NCI-H82 treated with DMSO at 0.1 percent for 48 hours (cell line): ENCODE measurements around the gene PPCDC.

Experiments used
- DNase-seq: peaks from one replicate; lab custom pipeline; 2025; ENCODE audit not compliant: unreplicated experiment; lab: John Stamatoyannopoulos, UW

Gene PPCDC

GRCh38 chr15:75023181-75023871, at the start of gene PPCDC:
PPCDC (plus strand) TSS chr15:75023590; CDS start chr15:75028319, 4,729 bp downstream.
- DNase-seq: peak; percentile 87

- no peak for DNase-seq
Observed at GRCh38 chr15:74976159-74976558, 47.2 kb upstream of the PPCDC start.

GRCh38 chr15:74977599-74977998, 45.8 kb upstream of the PPCDC start:
- DNase-seq: peak; percentile 19

- no peak for DNase-seq
Observed at GRCh38 chr15:74978077-74978476, 45.3 kb upstream of the PPCDC start.

GRCh38 chr15:74978503-74978902, 44.9 kb upstream of the PPCDC start:
- no peak for DNase-seq

- no peak for DNase-seq
Observed at GRCh38 chr15:74982183-74982582, 41.2 kb upstream of the PPCDC start.

- DNase-seq: no peak
Observed at GRCh38 chr15:74983725-74984231, 39.6 kb upstream of the PPCDC start.

GRCh38 chr15:74988007-74988800, 35.2 kb upstream of the PPCDC start:
- DNase-seq: peak; percentile 6

- no peak for DNase-seq
Observed at GRCh38 chr15:74989527-74989926, 33.9 kb upstream of the PPCDC start.

- DNase-seq: no peak
Observed at GRCh38 chr15:74992619-74993018, 30.8 kb upstream of the PPCDC start.

- DNase-seq: no peak
Observed at GRCh38 chr15:74994236-74994635, 29.2 kb upstream of the PPCDC start.

GRCh38 chr15:74994685-74995084, 28.7 kb upstream of the PPCDC start:
- no peak for DNase-seq

- peak; percentile 85 for DNase-seq
Observed at GRCh38 chr15:74995182-74995778, 28.1 kb upstream of the PPCDC start, which contains the start of gene SCAMP5. SCAMP5 (plus strand) TSS chr15:74995563; CDS start chr15:75011840, 16,277 bp downstream.

GRCh38 chr15:74995779-74996765, 27.3 kb upstream of the PPCDC start:
- DNase-seq: peak; percentile 77

GRCh38 chr15:74997141-74997540, 26.2 kb upstream of the PPCDC start:
- peak; percentile 90 for DNase-seq

GRCh38 chr15:74997543-74997942, 25.8 kb upstream of the PPCDC start:
- no peak for DNase-seq

GRCh38 chr15:75001310-75001709, 22.1 kb upstream of the PPCDC start:
- DNase-seq: no peak

- no peak for DNase-seq
Observed at GRCh38 chr15:75002398-75002797, 21.0 kb upstream of the PPCDC start.

GRCh38 chr15:75007216-75007615, 16.2 kb upstream of the PPCDC start:
- DNase-seq: no peak

GRCh38 chr15:75008221-75008625, 15.2 kb upstream of the PPCDC start:
- DNase-seq: no peak
